Loucy (cell line): ENCODE results near the gene SH3PXD2A.

Source experiments
- H2AFZ ChIP-seq: fragments of 200-600 bp; sonication (generic); 2 replicates; pipeline ENCODE4 v1.6.0; 2016; ENCODE audit warnings: antibody characterized with exemption, mild to moderate bottlenecking, low read length, moderate library complexity
- H3F3A ChIP-seq: fragments of 200-600 bp; 2 replicates; pipeline ENCODE4 v1.6.0; 2016; ENCODE audit warnings: antibody characterized with exemption, low read depth, mild to moderate bottlenecking
- H3K27me3 ChIP-seq: fragments of 200-600 bp; sonication (generic); 2 replicates; pipeline ENCODE4 v1.6.1; 2014; ENCODE audit warnings: low read length, mild to moderate bottlenecking; ENCODE audit not compliant: insufficient read depth, poor library complexity, severe bottlenecking
- H3K36me3 ChIP-seq: fragments of 200-600 bp; sonication (generic); 2 replicates; pipeline ENCODE4 v1.6.1; 2016; ENCODE audit warnings: low read length; ENCODE audit not compliant: insufficient read depth
- H3K4me1 ChIP-seq: fragments of 200-600 bp; sonication (generic); 2 replicates; pipeline ENCODE4 v1.5.1; 2014; ENCODE audit warnings: low read length, mild to moderate bottlenecking; ENCODE audit not compliant: insufficient read depth, poor library complexity, severe bottlenecking
- H3K4me2 ChIP-seq: fragments of 200-600 bp; sonication (generic); 2 replicates; pipeline ENCODE4 v1.6.0; 2014; ENCODE audit warnings: antibody characterized with exemption, low read length, low read depth, mild to moderate bottlenecking; ENCODE audit not compliant: poor library complexity, severe bottlenecking
- H3K4me3 ChIP-seq: fragments of 200-600 bp; sonication (generic); 2 replicates; pipeline ENCODE4 v1.5.1; 2014; ENCODE audit warnings: low read length, mild to moderate bottlenecking, mixed read lengths; ENCODE audit not compliant: poor library complexity, severe bottlenecking
- H3K79me2 ChIP-seq: fragments of 200-600 bp; sonication (generic); 2 replicates; pipeline ENCODE4 v1.6.1; 2014; ENCODE audit warnings: low read length; ENCODE audit not compliant: insufficient read depth
- H3K9ac ChIP-seq: fragments of 200-600 bp; sonication (generic); 2 replicates; pipeline ENCODE4 v1.6.0; 2014; ENCODE audit warnings: mild to moderate bottlenecking, low read depth, low read length, moderate library complexity; ENCODE audit not compliant: poor library complexity, severe bottlenecking
- H3K9me2 ChIP-seq: fragments of 200-600 bp; sonication (generic); replicated peaks from 2 replicates; pipeline ENCODE4 v1.6.1; 2016; ENCODE audit warnings: low read depth, low read length, mixed read lengths
- H3K9me3 ChIP-seq: fragments of 200-600 bp; sonication (generic); 2 replicates; pipeline ENCODE4 v1.6.1; 2014; ENCODE audit warnings: mild to moderate bottlenecking, antibody characterized with exemption, low read length, low read depth; ENCODE audit not compliant: insufficient read depth
- H4K20me1 ChIP-seq: fragments of 200-600 bp; sonication (generic); 2 replicates; pipeline ENCODE4 v1.6.0; 2014; ENCODE audit warnings: antibody characterized with exemption, low read length, mild to moderate bottlenecking; ENCODE audit not compliant: insufficient read depth, poor library complexity, severe bottlenecking
- EZH2phosphoT487 ChIP-seq: fragments of 200-600 bp; IDR thresholded peaks from 2 replicates; pipeline ENCODE4 v1.6.1; 2018; ENCODE audit warnings: antibody characterized with exemption, mild to moderate bottlenecking, moderate library complexity, borderline replicate concordance
- TF ChIP-seq, protein P1 (sequence below): fragments of 200-600 bp; sonication (generic); conservative IDR thresholded peaks from 2 replicates; pipeline ENCODE4 v1.5.1; 2014; ENCODE audit warnings: mild to moderate bottlenecking, antibody characterized with exemption, low read length

Gene SH3PXD2A

GRCh38 chr10:103592186-103593021 is 263.0 kb downstream of the SH3PXD2A start:
- H2AFZ ChIP-seq, result no peak overlapping the region
- 0 out of 2 replicates have a peak, but pooled peaks cover 2% of the 10 kb centered on the region for H3K9me3 ChIP-seq
- no peaks in the 10 kb centered on the region for H4K20me1 ChIP-seq
- no peaks in the 10 kb centered on the region for H3K36me3 ChIP-seq
- no peaks in the 10 kb centered on the region for H3K9me2 ChIP-seq
- TF ChIP-seq EZH2phosphoT487, result no peak
- TF ChIP-seq, protein P1, sequence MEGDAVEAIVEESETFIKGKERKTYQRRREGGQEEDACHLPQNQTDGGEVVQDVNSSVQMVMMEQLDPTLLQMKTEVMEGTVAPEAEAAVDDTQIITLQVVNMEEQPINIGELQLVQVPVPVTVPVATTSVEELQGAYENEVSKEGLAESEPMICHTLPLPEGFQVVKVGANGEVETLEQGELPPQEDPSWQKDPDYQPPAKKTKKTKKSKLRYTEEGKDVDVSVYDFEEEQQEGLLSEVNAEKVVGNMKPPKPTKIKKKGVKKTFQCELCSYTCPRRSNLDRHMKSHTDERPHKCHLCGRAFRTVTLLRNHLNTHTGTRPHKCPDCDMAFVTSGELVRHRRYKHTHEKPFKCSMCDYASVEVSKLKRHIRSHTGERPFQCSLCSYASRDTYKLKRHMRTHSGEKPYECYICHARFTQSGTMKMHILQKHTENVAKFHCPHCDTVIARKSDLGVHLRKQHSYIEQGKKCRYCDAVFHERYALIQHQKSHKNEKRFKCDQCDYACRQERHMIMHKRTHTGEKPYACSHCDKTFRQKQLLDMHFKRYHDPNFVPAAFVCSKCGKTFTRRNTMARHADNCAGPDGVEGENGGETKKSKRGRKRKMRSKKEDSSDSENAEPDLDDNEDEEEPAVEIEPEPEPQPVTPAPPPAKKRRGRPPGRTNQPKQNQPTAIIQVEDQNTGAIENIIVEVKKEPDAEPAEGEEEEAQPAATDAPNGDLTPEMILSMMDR, result peak; percentile 79
- no peak overlapping the region for H3K9ac ChIP-seq
- no peaks in the 10 kb centered on the region for H3F3A ChIP-seq
- no peaks in the 10 kb centered on the region for H3K27me3 ChIP-seq
- no peaks in the 10 kb centered on the region for H3K79me2 ChIP-seq
- H3K4me2 ChIP-seq, result no peak overlapping the region
- no peak overlapping the region for H3K4me3 ChIP-seq
- no peaks in the 10 kb centered on the region for H3K4me1 ChIP-seq

DNA sequence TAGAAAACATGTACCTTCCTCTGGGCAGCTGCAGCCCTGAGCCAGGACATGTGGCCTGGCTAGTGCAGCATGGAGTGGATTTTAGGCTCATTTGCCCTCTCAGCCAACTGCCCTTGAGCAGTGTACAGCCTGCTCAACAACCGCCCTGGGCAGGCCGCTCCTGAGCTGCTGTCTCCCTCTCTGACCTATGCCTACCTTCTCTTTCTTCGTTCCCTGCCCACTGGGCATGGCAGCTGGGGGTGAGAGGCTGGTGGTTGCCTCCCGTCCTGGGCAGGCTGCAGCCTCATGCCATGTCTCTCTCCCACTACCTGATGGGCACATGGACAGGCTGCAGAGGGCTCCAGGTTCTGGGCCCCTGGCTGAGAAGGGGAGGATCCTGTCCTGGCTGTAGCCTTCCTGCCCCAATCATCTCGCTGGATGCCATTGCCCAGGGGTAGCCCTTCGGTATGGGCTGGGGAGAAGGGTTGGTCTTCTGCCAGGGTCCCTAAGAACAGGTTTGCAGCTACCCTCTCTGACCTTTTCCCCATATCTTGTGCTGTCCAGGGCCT is 264.6 kb downstream of the SH3PXD2A start:
- H3K4me1 ChIP-seq, result no peaks in the 10 kb centered on the region
- H3K9me2 ChIP-seq, result no peaks in the 10 kb centered on the region
- no peak overlapping the region for H3K4me2 ChIP-seq
- TF ChIP-seq, protein P1, result no peak
- TF ChIP-seq EZH2phosphoT487, result no peak
- no peaks in the 10 kb centered on the region for H3K36me3 ChIP-seq
- no peaks in the 10 kb centered on the region for H3K79me2 ChIP-seq
- H3K27me3 ChIP-seq, result no peaks in the 10 kb centered on the region
- no peaks in the 10 kb centered on the region for H4K20me1 ChIP-seq
- no peak overlapping the region for H3K9ac ChIP-seq
- no peak overlapping the region for H3K4me3 ChIP-seq
- H3K9me3 ChIP-seq, result 0 out of 2 replicates have a peak, but pooled peaks cover 2% of the 10 kb centered on the region
- H2AFZ ChIP-seq, result no peak overlapping the region
- H3F3A ChIP-seq, result no peaks in the 10 kb centered on the region

DNA sequence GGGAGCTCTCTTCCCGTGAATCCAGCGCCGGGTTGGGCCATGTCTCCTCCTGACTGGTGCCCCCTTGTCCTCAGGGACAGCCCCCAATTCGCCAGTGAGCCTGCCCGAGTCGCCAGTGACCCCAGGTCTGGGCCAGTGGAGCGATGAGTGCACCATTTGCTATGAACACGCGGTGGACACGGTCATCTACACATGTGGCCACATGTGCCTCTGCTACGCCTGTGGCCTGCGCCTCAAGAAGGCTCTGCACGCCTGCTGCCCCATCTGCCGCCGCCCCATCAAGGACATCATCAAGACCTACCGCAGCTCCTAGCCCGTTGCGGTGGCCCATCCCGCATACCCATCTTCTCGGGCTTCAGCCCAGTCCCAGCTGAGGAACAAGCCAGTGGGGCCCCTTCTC is 265.3 kb downstream of the SH3PXD2A start:
- Histone ChIP-seq H4K20me1 (no peaks in the 10 kb centered on the region), H3K79me2 (no peaks in the 10 kb centered on the region), H3K9ac (no peak overlapping the region), H3F3A (no peaks in the 10 kb centered on the region), H3K4me3 (no peak overlapping the region), H3K4me1 (no peaks in the 10 kb centered on the region), H3K9me2 (no peaks in the 10 kb centered on the region), H3K36me3 (no peaks in the 10 kb centered on the region), H3K4me2 (no peak overlapping the region), H3K9me3 (0 out of 2 replicates have a peak, but pooled peaks cover 2% of the 10 kb centered on the region), H2AFZ (no peak overlapping the region), H3K27me3 (no peaks in the 10 kb centered on the region)
- TF ChIP-seq, protein P1, result no peak
- TF ChIP-seq EZH2phosphoT487, result no peak
